ENCODE measurements around the gene TIMM10B.

The TIMM10B gene, protein sequence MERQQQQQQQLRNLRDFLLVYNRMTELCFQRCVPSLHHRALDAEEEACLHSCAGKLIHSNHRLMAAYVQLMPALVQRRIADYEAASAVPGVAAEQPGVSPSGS

DNA sequence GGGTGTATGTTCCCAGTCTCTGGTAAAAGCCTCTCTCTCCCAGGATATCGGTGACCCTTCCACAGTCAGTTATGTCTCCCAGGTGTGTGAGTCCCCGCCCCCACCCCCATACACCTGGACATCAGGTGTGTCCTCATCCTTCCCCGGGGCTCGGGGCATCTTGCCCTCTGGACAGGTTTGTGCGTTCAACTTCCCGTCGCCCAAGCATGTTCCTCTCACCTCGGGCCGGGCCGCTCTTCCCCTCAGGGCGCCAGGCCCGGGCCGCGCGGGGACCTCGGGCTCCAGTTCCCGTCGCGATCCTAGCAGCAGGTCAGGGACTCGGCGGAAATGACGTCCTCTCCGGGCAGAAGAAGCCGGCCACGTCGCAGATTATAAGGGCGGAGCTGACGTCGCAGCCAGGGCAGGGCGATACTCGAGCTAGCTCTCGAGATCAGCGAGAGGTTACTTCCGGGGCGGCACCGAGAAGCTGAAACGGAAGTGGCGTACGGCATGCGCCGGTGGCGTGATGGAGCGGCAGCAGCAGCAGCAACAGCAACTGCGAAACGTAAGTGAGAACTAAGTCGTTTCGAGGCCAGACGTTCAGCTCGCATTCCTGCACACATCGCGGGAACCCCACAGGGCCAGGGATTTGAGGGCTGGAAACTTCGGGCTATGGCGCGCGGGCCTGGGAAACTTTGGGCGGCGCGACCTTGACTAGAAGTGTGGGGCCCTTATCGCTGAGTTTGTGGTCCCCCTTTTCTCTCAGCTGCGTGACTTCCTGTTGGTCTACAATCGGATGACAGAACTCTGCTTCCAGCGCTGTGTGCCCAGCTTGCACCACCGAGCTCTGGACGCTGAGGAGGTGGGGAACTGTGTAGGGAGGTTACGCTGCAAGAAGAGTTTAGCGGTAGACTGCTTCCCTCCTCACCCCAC is at the start of gene TIMM10B, which contains the start of gene ARFIP2:
Gene TIMM10B, plus strand, starts transcription at position 490 of the 912 bp plus-strand sequence. Its CDS starts 16 bp downstream, at position 506.
Gene ARFIP2, minus strand, starts transcription at position 320 of the 912 bp plus-strand sequence. CDS start 910 bp downstream, outside the sequence.
- peak within 1 kb of the TSS; percentile 97 to 99 for H3K4me3 Mint-ChIP-seq
- no peaks in the 10 kb centered on the region for H3K9me3 Mint-ChIP-seq
- no peaks in the 10 kb centered on the region for H3K27me3 Mint-ChIP-seq
- ATAC-seq (replicated peaks): peak; percentile 98 to 99
- peaks cover 27 to 39% of the 10 kb centered on the region in 2 donors for H3K4me1 Mint-ChIP-seq
- DNase-seq: peak; percentile 97
- H3K36me3 Mint-ChIP-seq: peaks cover 29 to 43% of the 10 kb centered on the region in 2 donors
- peak within 1 kb of the TSS; percentile 99 for H3K27ac Mint-ChIP-seq

DNA sequence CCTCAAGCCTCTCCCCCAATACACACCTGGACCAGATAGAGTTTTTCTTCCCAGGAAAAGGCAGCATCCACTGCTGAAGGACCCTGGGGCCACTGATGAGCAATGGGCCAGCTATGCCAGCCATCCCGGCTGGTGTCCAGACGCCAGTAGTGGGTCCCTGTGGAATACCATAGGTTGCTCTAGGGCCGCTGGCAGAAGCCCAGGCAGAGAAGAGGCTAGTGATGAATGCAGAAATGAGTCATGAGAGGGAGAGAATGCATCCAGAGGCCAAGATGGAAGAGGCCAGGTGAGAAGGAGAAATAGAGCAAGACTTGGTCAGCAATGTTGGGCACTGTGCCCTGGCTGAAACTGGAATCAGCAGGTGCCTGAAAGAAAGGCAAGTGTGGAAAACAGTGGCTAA is 49.4 kb upstream of the TIMM10B start:
- Mint-ChIP-seq H3K27me3 (no peaks in the 10 kb centered on the region), H3K27ac (no peak overlapping the region), H3K36me3 (no peaks in the 10 kb centered on the region), H3K4me3 (no peak overlapping the region), H3K9me3 (no peaks in the 10 kb centered on the region), H3K4me1 (peaks cover 7 to 9% of the 10 kb centered on the region in 2 donors)
- ATAC-seq (replicated peaks) (no peak), DNase-seq (no peak)

DNA sequence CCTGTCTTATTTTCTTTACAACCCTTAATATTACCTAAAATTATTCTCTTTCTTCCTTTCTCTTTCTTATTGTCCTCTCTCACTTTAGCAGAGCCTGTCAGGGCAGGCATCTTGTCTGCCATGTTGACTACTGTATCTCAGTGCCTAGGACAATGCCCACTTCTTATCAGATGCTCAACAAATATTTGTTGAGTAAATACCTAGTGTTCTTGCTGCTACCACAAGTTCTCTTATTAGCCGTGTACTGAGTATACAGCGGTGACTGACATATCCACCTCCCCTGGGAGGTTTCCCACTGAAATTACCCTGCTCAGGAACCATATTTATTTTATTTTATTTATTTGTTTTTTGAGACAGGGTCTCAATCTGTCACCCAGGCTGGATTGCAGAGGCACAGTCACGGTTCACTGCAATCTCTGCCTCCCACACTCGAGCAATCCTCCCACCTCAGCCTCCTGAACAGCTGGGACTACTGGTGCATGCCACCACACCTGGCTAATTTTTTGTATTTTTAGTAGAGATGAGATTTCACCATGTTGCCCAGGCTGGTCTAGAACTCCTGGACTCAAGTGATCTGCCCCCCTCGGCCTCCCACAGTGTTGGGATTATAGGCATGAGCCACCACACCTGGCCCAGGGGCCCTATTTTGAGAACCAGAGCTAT is 47.2 kb upstream of the TIMM10B start:
- Mint-ChIP-seq H3K27me3 (no peaks in the 10 kb centered on the region), H3K4me3 (no peak overlapping the region), H3K36me3 (no peaks in the 10 kb centered on the region), H3K4me1 (peaks cover 7 to 9% of the 10 kb centered on the region in 2 donors), H3K27ac (no peak overlapping the region), H3K9me3 (no peaks in the 10 kb centered on the region)
- ATAC-seq (replicated peaks) (peak in 1 of 2 donors; percentile 47), DNase-seq (no peak)

DNA sequence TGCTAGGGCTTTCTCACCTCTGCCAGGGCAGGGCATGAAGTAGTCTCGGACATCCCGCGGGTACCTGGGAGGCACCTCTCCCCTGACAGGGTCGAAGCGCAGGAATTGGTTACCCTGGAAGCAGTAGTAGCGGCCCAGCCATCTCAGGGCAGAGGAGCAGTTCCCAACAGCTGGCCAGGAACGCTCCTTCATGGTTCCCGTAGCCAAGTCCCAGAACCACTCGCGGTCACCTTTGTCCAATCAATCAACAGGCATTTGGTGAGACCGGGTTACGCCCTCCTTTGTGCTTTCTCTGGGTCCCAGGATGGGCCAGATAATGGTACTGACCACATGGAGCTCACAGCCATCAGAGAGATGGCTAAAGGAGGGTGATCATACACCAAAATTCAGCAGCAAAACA is 43.9 kb upstream of the TIMM10B start:
- Mint-ChIP-seq H3K4me1 (peaks cover 7 to 9% of the 10 kb centered on the region in 2 donors), H3K27ac (no peak overlapping the region), H3K4me3 (no peak overlapping the region)

DNA sequence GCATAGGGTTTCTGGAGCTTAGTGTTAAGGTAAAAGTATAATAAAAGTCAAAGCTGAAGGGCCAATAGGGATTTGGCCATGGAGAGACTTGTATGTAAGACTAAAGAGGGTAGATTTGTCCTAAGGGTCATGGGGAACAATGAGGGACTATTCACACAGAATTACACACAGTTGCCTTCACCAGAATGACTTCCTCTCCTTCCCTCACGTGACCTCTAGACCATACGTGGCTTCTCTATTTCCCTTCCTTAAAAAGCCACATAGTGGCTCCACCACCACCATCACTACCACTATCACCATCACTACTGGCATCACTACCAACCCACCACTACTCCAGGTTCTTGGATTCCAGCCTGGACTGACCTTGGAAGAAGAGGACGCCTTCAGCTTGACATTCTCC is 43.3 kb upstream of the TIMM10B start:
- H3K27ac Mint-ChIP-seq: no peak overlapping the region
- H3K27me3 Mint-ChIP-seq: no peaks in the 10 kb centered on the region
- no peaks in the 10 kb centered on the region for H3K36me3 Mint-ChIP-seq
- ATAC-seq (replicated peaks) (peak; percentile 62 to 63), DNase-seq (no peak)
- H3K4me3 Mint-ChIP-seq: no peak overlapping the region
- peaks cover 7 to 9% of the 10 kb centered on the region in 2 donors for H3K4me1 Mint-ChIP-seq
- H3K9me3 Mint-ChIP-seq: no peaks in the 10 kb centered on the region

More for the DNA sequence above, 43.9 kb upstream of the TIMM10B start:
- H3K36me3 Mint-ChIP-seq: no peaks in the 10 kb centered on the region
- DNase-seq (no peak), ATAC-seq (replicated peaks) (no peak)
- no peaks in the 10 kb centered on the region for H3K9me3 Mint-ChIP-seq
- H3K27me3 Mint-ChIP-seq: no peaks in the 10 kb centered on the region

DNA sequence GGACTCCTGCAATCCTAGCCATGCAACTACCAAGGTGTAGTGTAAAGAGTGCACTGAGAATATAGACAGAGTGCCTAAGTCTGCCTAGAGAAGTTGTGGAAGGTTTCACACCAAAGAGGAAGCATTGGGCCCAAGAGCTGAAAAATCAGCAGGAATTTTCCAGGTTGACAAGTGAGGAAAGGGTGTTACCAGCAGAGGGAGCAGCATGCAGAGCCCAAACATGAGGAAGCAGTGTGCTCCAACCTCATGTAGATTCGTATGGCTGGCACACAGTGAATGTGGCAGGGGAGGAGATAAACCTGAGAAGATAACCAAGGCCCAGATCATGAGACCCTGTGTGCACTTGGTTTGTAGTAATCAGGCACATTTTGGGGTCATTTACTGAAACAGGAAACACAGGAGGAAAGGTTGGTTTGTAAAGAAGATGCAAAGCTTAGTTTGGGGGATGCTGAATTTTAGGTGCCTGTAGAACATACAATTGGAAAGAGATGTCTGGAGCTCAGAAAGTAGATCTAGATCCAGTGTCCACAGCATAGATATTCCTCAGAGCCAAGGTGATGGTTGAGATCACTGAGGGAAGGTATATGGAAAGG is 42.2 kb upstream of the TIMM10B start:
- DNase-seq: no peak
- Mint-ChIP-seq H3K36me3 (no peaks in the 10 kb centered on the region), H3K27ac (no peak overlapping the region), H3K9me3 (no peaks in the 10 kb centered on the region), H3K4me3 (no peak overlapping the region), H3K4me1 (peaks cover 4 to 5% of the 10 kb centered on the region in 2 donors), H3K27me3 (no peaks in the 10 kb centered on the region)
- peak in 1 of 2 donors; percentile 33 for ATAC-seq (replicated peaks)

DNA sequence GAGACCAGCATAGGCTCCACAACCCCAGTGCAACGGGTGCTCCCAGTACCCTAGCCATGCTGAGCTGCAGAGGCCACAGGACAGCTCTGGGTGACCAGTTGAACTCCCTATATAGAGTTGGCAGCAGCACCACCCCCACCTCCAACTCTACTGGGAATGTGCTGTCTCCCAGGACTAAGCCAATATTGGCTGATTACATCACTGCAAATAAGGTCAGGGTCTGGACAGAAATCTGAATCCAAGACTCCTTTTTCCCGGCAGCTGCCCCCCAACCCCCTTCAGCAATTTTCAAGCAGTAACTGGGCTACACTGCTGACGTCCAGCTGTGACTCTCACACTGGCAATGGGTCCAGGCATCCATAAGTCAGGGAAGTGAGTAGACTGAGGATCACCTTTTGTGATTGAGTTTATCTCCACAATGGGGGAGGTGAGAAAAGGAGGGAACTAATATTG is 40.4 kb upstream of the TIMM10B start, which contains the start of gene HPX:
Gene HPX, minus strand, starts transcription at position 82 of the 453 bp plus-strand sequence. Its CDS starts 24 bp downstream, at position 58.
- H3K4me1 Mint-ChIP-seq: peaks cover 0 to under 1% of the 10 kb centered on the region in 2 donors
- no peak within 1 kb of the TSS for H3K27ac Mint-ChIP-seq
- no peaks in the 10 kb centered on the region for H3K36me3 Mint-ChIP-seq
- no peak within 1 kb of the TSS for H3K4me3 Mint-ChIP-seq
- H3K27me3 Mint-ChIP-seq: no peaks in the 10 kb centered on the region
- no peaks in the 10 kb centered on the region for H3K9me3 Mint-ChIP-seq
- DNase-seq (no peak), ATAC-seq (replicated peaks) (no peak)

DNA sequence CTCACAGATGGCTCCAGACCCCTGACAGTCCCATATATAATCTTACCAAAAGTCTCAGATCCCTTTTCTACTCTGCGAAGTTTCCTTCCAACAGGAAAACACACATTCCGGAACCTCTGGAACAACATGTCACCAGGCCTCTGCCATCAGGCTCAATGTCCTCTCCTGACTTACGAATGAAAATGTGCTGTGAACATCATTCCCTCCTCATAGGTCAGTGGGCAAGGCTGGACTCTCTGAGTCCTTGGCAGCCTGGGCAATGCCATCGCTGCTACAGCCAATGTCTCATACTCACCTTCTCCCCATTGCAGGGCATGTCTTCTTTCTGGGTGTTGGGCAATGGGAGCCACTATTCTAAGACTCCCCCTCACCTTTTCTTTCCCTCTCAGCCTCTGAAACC is 38.9 kb upstream of the TIMM10B start:
- Mint-ChIP-seq H3K4me1 (no peaks in the 10 kb centered on the region), H3K27me3 (no peaks in the 10 kb centered on the region), H3K9me3 (no peaks in the 10 kb centered on the region), H3K27ac (no peak overlapping the region), H3K4me3 (no peak overlapping the region), H3K36me3 (no peaks in the 10 kb centered on the region)
- DNase-seq (no peak), ATAC-seq (replicated peaks) (no peak)

DNA sequence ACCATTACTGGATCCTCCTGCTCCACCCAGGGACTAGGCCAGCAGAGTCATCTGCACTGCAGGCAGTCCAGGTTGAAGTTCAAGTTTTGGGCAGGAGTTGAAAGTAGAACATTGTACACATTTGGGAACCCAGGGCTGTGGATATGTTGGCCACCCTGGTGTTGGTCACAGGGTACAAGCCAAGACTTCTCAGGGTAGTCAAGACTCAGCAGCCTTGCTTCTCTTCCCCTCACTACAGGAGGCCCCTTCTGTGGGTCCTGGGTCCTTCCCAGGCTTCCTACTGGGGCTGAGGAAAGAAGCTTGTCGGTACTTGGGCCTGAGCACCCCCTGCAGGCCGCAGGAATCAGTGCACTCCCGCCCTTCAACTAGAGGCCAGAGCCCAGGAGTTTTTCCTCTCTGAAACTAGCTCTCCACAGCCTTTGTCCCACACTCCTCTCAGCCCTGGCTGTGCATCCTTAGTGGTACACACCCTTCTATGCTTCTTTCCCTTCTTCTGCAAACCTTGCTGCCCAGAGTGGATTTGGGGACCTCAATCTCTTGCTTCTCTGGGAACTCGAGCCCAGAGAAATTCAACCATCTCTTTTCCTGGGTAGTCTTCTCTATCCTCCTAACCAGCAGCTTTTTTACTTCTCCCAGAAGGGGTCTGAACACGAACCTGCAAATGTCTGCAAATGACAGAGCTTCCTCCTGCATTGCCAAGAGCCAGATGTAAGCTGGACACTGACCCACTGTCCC is 37.9 kb upstream of the TIMM10B start:
- H3K27me3 Mint-ChIP-seq: no peaks in the 10 kb centered on the region
- no peak overlapping the region for H3K27ac Mint-ChIP-seq
- no peaks in the 10 kb centered on the region for H3K4me1 Mint-ChIP-seq
- ATAC-seq (replicated peaks) (peak; percentile 81 to 82), DNase-seq (peak; percentile 28)
- H3K36me3 Mint-ChIP-seq: no peaks in the 10 kb centered on the region
- no peak overlapping the region for H3K4me3 Mint-ChIP-seq
- no peaks in the 10 kb centered on the region for H3K9me3 Mint-ChIP-seq

DNA sequence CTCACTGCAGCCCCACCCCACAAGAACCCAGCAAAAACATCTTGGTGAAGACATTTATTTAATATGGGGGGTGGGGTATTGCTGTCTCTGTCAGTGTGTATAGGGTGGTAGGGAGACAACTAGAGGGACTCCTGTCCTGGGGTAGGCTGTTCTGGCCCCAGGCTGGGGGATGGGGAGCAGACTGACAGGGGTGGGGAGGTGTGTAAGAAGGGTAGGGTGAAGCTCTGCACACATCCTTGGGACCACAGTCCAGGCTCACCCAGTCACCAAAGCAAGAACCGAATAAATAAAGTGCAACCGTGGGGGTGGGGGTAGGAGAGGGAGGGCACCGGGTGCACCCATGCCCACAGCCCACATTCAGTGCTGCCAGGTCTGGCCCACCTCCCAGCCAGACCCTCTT is 32.7 kb upstream of the TIMM10B start:
- H3K27me3 Mint-ChIP-seq: no peaks in the 10 kb centered on the region
- peaks cover 0 to 2% of the 10 kb centered on the region in 2 donors for H3K36me3 Mint-ChIP-seq
- H3K4me3 Mint-ChIP-seq: no peak overlapping the region
- ATAC-seq (replicated peaks): no peak
- DNase-seq: no peak
- H3K27ac Mint-ChIP-seq: no peak overlapping the region
- no peaks in the 10 kb centered on the region for H3K4me1 Mint-ChIP-seq
- no peaks in the 10 kb centered on the region for H3K9me3 Mint-ChIP-seq

DNA sequence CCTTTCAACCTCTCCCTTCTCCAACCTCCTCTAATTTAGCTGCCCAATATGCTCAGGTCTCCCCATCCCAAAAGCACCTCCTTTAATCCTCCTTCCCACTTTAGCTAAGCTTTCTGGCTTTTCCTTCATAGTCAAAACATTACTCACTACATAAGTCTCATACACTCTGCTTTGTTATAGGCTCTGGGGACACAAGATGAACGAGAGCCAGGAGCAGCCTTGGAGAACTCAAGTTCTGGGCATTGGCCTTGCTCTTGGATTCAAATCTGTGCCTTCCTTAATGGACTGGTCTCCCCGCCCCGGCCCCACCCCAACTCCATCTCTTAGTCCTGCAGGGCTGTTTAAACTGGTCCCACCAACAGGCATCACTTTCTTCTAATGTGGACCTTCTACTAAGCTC is 29.1 kb upstream of the TIMM10B start:
- Mint-ChIP-seq H3K27me3 (no peaks in the 10 kb centered on the region), H3K4me3 (no peak overlapping the region), H3K9me3 (no peaks in the 10 kb centered on the region), H3K36me3 (peaks cover 5 to 8% of the 10 kb centered on the region in 2 donors), H3K4me1 (no peaks in the 10 kb centered on the region), H3K27ac (no peak overlapping the region)
- ATAC-seq (replicated peaks) (no peak), DNase-seq (no peak)

DNA sequence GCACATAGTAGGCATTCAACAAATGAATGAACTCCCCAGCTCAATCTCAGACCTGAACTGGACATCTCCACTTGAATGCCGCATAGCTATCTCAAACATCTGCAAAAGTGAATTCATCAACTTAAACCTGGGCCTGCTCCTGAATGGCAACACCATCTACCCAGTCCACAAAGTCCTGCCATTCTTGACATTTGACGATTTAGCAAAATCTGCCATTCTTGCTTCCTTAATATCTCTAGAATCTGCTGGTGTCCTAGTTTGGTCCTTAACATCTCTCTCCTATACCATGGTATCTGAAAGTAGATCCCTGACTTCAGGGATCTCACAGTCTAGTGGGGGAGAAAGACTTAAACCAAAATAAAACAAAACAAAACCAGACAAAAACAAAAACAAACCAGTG is 28.1 kb upstream of the TIMM10B start:
- Mint-ChIP-seq H3K9me3 (no peaks in the 10 kb centered on the region), H3K4me3 (no peak overlapping the region), H3K27me3 (no peaks in the 10 kb centered on the region), H3K36me3 (peaks cover 5 to 8% of the 10 kb centered on the region in 2 donors), H3K4me1 (no peaks in the 10 kb centered on the region), H3K27ac (no peak overlapping the region)
- ATAC-seq (replicated peaks) (no peak), DNase-seq (no peak)

DNA sequence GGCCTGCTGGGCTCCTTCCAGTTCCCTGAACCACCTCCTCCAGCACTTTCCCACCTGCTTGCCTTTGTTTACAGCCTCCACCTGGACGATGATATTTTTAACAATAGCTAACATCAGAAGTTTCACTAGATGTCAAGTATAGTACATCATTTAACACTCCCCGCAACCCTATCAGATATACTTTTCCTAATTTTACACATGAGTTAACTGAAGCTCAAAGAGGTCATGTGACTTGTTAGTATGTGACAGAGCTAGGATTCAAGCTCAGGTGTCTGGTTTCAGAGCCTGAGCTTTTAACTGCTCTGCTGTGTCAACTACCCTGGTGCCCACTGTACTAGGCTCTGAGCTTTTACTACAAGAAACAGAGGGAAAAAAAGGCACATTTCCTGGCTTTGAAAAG is 26.2 kb upstream of the TIMM10B start:
- Mint-ChIP-seq H3K4me1 (no peaks in the 10 kb centered on the region), H3K27me3 (no peaks in the 10 kb centered on the region), H3K4me3 (no peak overlapping the region), H3K27ac (no peak overlapping the region), H3K9me3 (no peaks in the 10 kb centered on the region), H3K36me3 (peaks cover 3 to 8% of the 10 kb centered on the region in 2 donors)
- ATAC-seq (replicated peaks): no peak
- no peak for DNase-seq
